HG02885 (cell line): Measurements from ENCODE around the gene KRT37.

Experiments used
- ATAC-seq: cut with Tn5 transposase; IDR thresholded peaks from one replicate; pipeline ENCODE4 v1.9.1; 2021; ENCODE audit warnings: mild to moderate bottlenecking; ENCODE audit not compliant: unreplicated experiment, poor library complexity

The KRT37 gene

GRCh38 chr17:41424111-41424635 is at the start of gene KRT37:
Gene KRT37, minus strand, starts transcription at chr17:41424585. Its CDS starts 62 bp downstream, at chr17:41424523.
- ATAC-seq: no peak

- ATAC-seq: no peak
Measured at GRCh38 chr17:41468346-41468745, 44.0 kb upstream of the KRT37 start.

- no peak for ATAC-seq
Measured at GRCh38 chr17:41467561-41467960, 43.2 kb upstream of the KRT37 start.

DNA sequence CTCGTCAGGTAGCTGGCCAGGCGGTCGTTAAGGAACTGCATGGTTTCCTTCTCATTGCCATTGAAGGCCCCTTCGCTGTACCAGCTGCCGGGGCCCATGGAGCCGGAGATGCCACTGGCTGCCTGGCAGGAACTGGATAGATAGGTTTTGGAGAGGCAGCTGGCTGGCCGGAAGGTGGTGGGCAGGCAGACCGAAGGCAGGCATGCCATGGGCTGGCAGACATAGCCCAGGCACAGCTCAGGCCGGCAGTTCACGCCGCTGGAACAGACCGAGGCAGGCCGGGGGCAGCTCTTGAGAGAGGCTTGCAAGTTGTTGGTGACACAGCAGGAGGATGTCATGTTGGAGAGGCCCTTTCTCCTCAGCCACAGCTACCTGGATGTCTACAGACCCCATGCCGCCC is 42.6 kb upstream of the KRT37 start, which contains the start of gene KRT32:
TSS of gene KRT32 (minus strand) at position 399 of the 400 bp plus-strand sequence. CDS start at position 338, 61 bp downstream.
- ATAC-seq: no peak

GRCh38 chr17:41464682-41465081 is 40.3 kb upstream of the KRT37 start:
- no peak for ATAC-seq

- no peak for ATAC-seq
Measured at GRCh38 chr17:41464173-41464572, 39.8 kb upstream of the KRT37 start.

DNA sequence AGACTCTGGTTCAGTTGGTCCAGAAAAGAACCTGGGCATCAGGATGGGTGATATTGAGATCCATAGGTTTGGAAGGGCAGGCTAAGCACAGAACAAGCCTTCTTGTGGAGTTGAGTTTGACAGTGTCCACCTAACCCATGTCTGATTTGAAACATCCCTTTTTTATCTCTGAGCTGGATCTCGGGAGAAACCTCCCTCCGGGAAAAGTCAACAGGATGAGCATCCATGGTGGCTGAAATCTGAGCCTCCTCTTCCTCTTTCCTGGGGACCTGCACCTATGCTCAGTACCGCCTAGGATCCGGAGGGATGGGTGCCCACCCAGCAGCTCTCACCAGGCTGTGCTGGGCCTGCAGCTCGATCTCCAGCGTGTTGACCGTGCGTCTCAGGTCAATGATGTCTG is 39.4 kb upstream of the KRT37 start:
- ATAC-seq: no peak

GRCh38 chr17:41462705-41463104 is 38.3 kb upstream of the KRT37 start:
- no peak for ATAC-seq

DNA sequence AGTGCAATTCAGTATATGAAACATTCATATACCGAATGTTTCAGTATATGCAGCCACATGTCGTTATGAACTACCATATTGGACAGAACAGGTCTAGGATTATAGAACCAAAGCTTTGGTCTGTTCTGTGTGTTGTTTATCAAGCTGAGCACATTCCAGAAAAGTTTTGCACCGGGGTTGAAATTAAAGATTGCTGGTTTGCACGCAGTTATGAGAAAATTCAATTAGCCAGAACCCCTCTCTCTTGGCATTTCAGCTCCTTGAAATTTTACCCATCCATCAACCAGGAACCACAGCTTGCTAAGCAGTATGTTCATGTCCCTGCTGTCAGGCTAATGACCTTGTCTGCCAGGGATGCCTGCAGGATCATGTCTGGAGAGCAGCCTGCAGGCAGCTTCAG is 33.3 kb upstream of the KRT37 start:
- no peak for ATAC-seq

- ATAC-seq: no peak
Measured at GRCh38 chr17:41456204-41456603, 31.8 kb upstream of the KRT37 start.

DNA sequence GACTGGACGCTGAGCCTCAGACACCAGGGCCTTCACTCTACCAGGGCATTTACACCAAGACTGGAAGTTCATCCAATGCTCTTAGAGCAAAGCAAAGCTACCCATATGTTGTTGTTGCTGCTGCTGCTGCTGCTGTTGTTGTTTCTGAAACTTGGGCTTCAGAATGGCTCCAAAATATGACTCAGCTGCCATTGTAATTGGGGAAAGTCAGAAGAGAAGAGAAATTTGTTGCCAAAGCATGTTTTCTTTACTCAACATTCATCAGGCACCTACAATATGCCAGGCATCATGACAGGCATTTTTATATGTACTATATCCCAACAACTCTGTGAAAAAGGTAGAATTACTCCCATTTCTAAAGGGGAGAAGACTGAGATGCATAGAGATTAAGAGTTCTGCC is 30.9 kb upstream of the KRT37 start:
- no peak for ATAC-seq

GRCh38 chr17:41453066-41453465 is 28.7 kb upstream of the KRT37 start:
- no peak for ATAC-seq

DNA sequence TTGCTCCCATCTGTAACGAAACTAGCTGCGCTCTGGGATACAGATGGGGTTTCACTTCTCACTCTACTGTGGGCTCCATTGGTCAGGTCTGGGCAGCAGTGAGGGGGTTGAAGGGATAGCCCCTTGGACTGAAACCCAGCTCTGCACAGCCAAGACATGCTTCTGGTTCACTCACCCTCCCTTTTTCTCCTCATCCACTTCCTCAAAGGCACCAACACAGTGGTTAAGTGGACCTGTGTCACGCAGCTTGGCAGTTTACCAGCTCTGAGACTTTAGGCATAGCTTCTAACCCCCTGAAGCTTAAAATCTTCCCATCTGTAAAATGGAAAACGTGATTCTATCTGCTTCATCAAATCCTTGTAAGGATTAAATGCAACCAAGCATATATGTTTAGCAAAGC is 27.9 kb upstream of the KRT37 start:
- ATAC-seq: no peak

DNA sequence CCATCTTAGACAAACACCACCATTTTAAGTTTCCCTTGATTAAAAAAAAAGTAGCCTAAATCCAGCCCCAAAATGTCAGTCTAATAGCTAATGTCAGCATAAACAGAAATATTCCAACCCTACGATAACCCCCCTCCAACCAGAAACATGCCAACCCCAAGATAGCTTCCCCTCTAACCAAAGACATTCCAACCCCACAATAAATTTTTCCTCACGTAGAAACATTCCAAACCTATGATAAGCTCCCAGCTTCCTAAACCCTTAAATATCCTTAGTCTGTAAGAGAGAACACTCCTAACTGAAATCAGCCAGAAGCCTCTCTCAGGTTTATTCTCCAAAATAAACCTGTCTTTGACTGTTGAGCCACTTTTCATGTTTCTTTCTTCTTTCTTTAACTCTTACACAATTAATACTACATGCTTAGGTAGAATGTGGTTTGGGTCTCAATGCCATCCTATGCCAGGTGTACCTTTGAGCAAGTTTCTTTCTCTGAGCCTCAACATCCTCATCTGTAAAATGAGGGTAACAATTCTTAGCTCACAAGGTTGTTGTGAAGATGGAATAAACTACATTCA is 26.9 kb upstream of the KRT37 start:
- ATAC-seq: no peak

- ATAC-seq: no peak
Measured at GRCh38 chr17:41449008-41449407, 24.6 kb upstream of the KRT37 start.

GRCh38 chr17:41448506-41448905 is 24.1 kb upstream of the KRT37 start:
- no peak for ATAC-seq

- ATAC-seq: no peak
Measured at GRCh38 chr17:41446806-41447205, 22.4 kb upstream of the KRT37 start.

- no peak for ATAC-seq
Measured at GRCh38 chr17:41444640-41445039, 20.3 kb upstream of the KRT37 start.

GRCh38 chr17:41444186-41444585 is 19.8 kb upstream of the KRT37 start:
- ATAC-seq: no peak

DNA sequence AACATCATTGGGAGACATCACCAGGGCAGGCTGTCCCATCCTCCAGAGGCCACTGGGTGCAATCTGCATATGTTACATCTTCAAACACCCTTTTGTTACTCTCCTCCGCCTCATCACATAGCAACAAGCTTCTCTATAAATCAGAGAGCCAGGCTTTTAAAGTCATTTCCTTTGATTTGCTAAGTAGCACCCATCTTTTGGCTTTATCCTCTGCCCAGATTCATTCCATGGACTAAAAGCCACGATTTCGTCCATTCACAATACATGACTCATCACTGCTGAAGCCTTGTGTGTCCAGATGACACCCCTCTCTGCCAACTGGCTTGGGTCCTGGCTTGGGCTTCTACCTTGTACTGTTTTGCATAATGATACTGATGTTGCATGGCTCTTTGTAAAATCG is 18.4 kb upstream of the KRT37 start:
- no peak for ATAC-seq

GRCh38 chr17:41440531-41441033 is 16.2 kb upstream of the KRT37 start, which contains the start of gene KRT38:
Gene KRT38, minus strand, starts transcription at chr17:41440983. Its CDS starts 62 bp downstream, at chr17:41440921.
- no peak for ATAC-seq

DNA sequence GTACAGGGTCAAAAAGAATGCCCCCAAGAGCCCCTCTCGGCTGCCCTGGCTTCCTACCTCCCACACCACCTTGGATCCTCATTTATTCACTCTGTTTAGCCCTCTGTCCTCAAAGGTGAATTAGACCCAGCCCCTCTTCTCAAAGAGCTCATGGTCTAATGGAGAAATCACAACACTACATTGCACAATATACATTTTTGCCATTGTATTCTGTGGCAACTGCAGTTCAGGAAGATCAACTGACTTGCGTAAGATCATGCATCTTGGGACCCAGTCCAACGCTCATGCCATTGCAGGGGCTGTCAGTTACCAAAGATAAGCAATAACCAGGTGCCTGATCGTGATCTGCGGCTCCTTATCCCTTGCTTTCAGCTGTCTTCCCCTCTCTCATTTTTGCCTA is 15.0 kb upstream of the KRT37 start:
- ATAC-seq: no peak
